PC-3 (cell line): Measurements from ENCODE around the gene PABPN1L. TPM values are rescaled to one million over a fixed set of nuclear protein-coding genes. Genes with fewer than 3 reads are reported as not detected.

ENCODE experiments used
- ATAC-seq: fragments of 200-7000 bp; cut with Tn5 transposase; 2 replicates; pipeline ENCODE4 v1.9.1; 2020; ENCODE audit warnings: mild to moderate bottlenecking, moderate library complexity
- BruUV-seq: library from RNA; stranded (reverse); fragments of 400-500 nt; replicated peaks from 2 replicates; lab custom pipeline; 2021; lab: Mats Ljungman, UMichigan
- CTCF ChIA-PET: fragments of 300-600 bp; sonication (Branson Sonifier 250); formaldehyde crosslinking; loops from one replicate; lab custom pipeline; 2022; ENCODE audit warnings: antibody characterized with exemption; lab: Charles Lee
- POLR2A ChIA-PET: fragments of 300-600 bp; sonication (Branson Sonifier 250); formaldehyde crosslinking; loops from one replicate; lab custom pipeline; 2022; ENCODE audit warnings: antibody characterized with exemption; ENCODE audit not compliant: unreplicated experiment; lab: Charles Lee
- DNase-seq: peaks from one replicate; pipeline ENCODE4 v3.0.0-alpha.2; 2015
- H2AFZ ChIP-seq: fragments of 300-600 bp; sonication (generic); 2 replicates; pipeline ENCODE4 v1.6.0; 2016; ENCODE audit warnings: antibody characterized with exemption, low read length
- H3F3A ChIP-seq: fragments of 300-600 bp; sonication (generic); one replicate; pipeline ENCODE4 v1.6.0; 2017; ENCODE audit warnings: antibody characterized with exemption, low read length, control low read depth, mild to moderate bottlenecking; ENCODE audit not compliant: unreplicated experiment
- H3K27ac ChIP-seq: fragments of 300-600 bp; sonication (generic); 2 replicates; pipeline ENCODE4 v1.5.1; 2016; ENCODE audit warnings: mild to moderate bottlenecking, low read length
- H3K27me3 ChIP-seq: fragments of 300-600 bp; sonication (generic); 2 replicates; pipeline ENCODE4 v1.6.1; 2016; ENCODE audit warnings: low read length, mixed read lengths
- H3K36me3 ChIP-seq: fragments of 300-600 bp; sonication (generic); 2 replicates; pipeline ENCODE4 v1.6.1; 2016; ENCODE audit warnings: low read depth, mixed run types, low read length, mixed read lengths
- H3K4me1 ChIP-seq: fragments of 300-600 bp; sonication (generic); 2 replicates; pipeline ENCODE4 v1.5.1; 2016; ENCODE audit warnings: low read length; ENCODE audit not compliant: insufficient read depth
- H3K4me2 ChIP-seq: fragments of 300-600 bp; sonication (generic); 2 replicates; pipeline ENCODE4 v1.6.0; 2016; ENCODE audit warnings: low read length
- H3K4me3 ChIP-seq: fragments of 300-600 bp; sonication (generic); 2 replicates; pipeline ENCODE4 v1.5.1; 2016; ENCODE audit warnings: mild to moderate bottlenecking, low read length, mixed read lengths
- H3K79me2 ChIP-seq: fragments of 300-600 bp; sonication (generic); 2 replicates; pipeline ENCODE4 v1.6.1; 2017; ENCODE audit warnings: low read length, mixed read lengths
- H3K9ac ChIP-seq: fragments of 300-600 bp; sonication (generic); 2 replicates; pipeline ENCODE4 v1.6.0; 2016; ENCODE audit warnings: mild to moderate bottlenecking, low read length
- H3K9me2 ChIP-seq: fragments of 300-600 bp; sonication (generic); replicated peaks from 2 replicates; pipeline ENCODE4 v1.6.1; 2016; ENCODE audit warnings: mixed run types, low read length, mixed read lengths
- H3K9me3 ChIP-seq: fragments of 300-600 bp; sonication (generic); 2 replicates; pipeline ENCODE4 v1.6.1; 2016; ENCODE audit warnings: low read length, mixed read lengths
- H4K20me1 ChIP-seq: fragments of 300-600 bp; sonication (generic); 2 replicates; pipeline ENCODE4 v1.6.1; 2016; ENCODE audit warnings: low read length, mixed read lengths
- EZH2 ChIP-seq: fragments of 300-600 bp; sonication (generic); IDR thresholded peaks from one replicate; pipeline ENCODE4 v1.6.1; 2017; ENCODE audit warnings: antibody characterized with exemption, mild to moderate bottlenecking, low read length; ENCODE audit not compliant: unreplicated experiment
- EZH2phosphoT487 ChIP-seq: fragments of 300-600 bp; sonication (generic); IDR thresholded peaks from 2 replicates; pipeline ENCODE4 v1.6.1; 2018; ENCODE audit warnings: mild to moderate bottlenecking, antibody characterized with exemption, low read length, borderline replicate concordance
- intact Hi-C: fragments of 100-400 bp; cut with micrococcal nuclease; formaldehyde crosslinking; loops from 2 replicates; pipeline ENCODE4 v1.9.0; 2023
- total RNA-seq: library from RNA; depleted of rRNA; stranded (reverse); fragments of >200 nt; gene quantifications from 2 replicates; pipeline ENCODE4 v1.2.3, GENCODE V29; 2014
- TF ChIP-seq, protein P1 (sequence below): fragments of 300-600 bp; sonication (generic); conservative IDR thresholded peaks from 2 replicates; pipeline ENCODE4 v1.5.1; 2017; ENCODE audit warnings: antibody characterized with exemption, low read depth, mild to moderate bottlenecking, low read length

PABPN1L gene
- total RNA-seq, 1 experiment from 2014 or later: not detected

DNA sequence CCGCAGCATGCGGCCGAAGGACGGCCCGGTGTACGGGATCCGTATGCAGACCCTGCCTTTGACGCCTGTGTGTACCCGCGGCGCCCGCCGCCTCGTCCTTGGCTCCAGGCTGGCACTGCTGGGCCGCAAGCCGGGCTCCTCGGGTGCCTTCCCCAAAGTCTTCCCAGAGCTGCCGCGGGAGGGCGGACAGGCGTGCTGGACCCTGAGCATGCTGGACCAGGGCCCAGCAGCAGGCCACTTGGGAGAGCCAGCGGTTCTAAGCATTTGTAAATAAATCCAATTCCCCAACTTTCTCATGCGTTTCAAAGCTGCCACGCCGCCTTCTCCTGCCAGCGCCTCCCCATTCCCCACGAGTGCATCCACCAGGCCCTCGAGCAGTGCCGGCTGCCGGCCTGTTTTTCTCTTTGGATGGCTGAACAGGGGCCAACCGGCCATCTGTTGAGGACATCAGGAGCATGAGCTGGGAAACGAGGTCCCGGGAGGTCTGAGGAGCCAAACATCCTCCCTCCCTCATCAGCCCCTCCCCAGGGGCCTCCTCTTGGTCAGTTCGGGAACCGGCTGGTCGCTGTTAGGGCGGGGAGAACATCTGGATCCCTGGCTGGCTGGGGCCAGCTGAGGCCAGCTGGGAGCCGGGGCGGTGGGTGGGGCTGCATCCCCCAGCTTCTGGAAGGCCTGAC is 20.5 kb upstream of the PABPN1L start:
- DNase-seq (no peak), ATAC-seq (no peak)
- H3K79me2 ChIP-seq: no peaks in the 10 kb centered on the region
- TF ChIP-seq EZH2 (no peak), EZH2phosphoT487 (no peak)
- TF ChIP-seq, protein P1, sequence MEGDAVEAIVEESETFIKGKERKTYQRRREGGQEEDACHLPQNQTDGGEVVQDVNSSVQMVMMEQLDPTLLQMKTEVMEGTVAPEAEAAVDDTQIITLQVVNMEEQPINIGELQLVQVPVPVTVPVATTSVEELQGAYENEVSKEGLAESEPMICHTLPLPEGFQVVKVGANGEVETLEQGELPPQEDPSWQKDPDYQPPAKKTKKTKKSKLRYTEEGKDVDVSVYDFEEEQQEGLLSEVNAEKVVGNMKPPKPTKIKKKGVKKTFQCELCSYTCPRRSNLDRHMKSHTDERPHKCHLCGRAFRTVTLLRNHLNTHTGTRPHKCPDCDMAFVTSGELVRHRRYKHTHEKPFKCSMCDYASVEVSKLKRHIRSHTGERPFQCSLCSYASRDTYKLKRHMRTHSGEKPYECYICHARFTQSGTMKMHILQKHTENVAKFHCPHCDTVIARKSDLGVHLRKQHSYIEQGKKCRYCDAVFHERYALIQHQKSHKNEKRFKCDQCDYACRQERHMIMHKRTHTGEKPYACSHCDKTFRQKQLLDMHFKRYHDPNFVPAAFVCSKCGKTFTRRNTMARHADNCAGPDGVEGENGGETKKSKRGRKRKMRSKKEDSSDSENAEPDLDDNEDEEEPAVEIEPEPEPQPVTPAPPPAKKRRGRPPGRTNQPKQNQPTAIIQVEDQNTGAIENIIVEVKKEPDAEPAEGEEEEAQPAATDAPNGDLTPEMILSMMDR: no peak
- H3K4me2 ChIP-seq: no peak overlapping the region
- no peaks in the 10 kb centered on the region for H3K27me3 ChIP-seq
- no peak overlapping the region for H3K27ac ChIP-seq
- peaks cover 6% of the 10 kb centered on the region; the same call in 1 of the 2 replicates for H3K4me1 ChIP-seq
- no TSS peak for BruUV-seq
- no peak overlapping the region for H3K9ac ChIP-seq
- ChIA-PET POLR2A (no interaction called here), CTCF (no interaction called here)
- no peaks in the 10 kb centered on the region for H3K9me3 ChIP-seq
- no peaks in the 10 kb centered on the region for H3K9me2 ChIP-seq
- no peak overlapping the region for H3K4me3 ChIP-seq
- no peaks in the 10 kb centered on the region for H4K20me1 ChIP-seq
- H3K36me3 ChIP-seq: no peaks in the 10 kb centered on the region
- H2AFZ ChIP-seq: no peak overlapping the region
- intact Hi-C loops: no loop called here
- H3F3A ChIP-seq: no peaks in the 10 kb centered on the region

DNA sequence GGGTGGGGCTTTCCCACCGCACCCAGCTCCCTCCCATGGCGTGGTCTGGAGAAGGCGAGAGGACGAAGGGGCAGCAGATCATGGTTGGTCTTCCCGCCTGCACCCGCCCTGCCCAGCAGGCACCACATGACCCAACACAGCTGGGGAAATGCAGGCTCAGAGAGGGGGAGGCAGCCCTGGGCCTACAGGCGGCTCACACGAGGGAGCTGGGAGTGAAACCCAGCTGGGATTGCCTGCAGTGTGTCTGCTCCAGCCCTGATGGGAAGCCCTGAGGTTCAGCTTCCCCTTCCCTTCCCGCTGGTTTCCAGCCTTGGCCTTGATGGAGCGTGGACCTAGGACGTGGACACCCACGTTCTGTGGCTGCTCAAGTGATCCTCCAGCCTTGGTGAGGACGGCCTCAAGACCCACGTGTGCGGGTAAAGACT is 20.0 kb upstream of the PABPN1L start:
- intact Hi-C loops: no loop called here
- Histone ChIP-seq H4K20me1 (no peaks in the 10 kb centered on the region), H3K27me3 (no peaks in the 10 kb centered on the region), H3K79me2 (no peaks in the 10 kb centered on the region), H3K4me3 (no peak overlapping the region), H3K4me1 (peaks cover 6% of the 10 kb centered on the region; the same call in 1 of the 2 replicates), H3K9me3 (no peaks in the 10 kb centered on the region), H3K9ac (no peak overlapping the region), H3F3A (no peaks in the 10 kb centered on the region), H3K36me3 (no peaks in the 10 kb centered on the region), H3K4me2 (no peak overlapping the region), H2AFZ (no peak overlapping the region), H3K27ac (no peak overlapping the region), H3K9me2 (no peaks in the 10 kb centered on the region)
- no TSS peak for BruUV-seq
- ChIA-PET POLR2A (no interaction called here), CTCF (no interaction called here)
- ATAC-seq (no peak), DNase-seq (no peak)
- no peak for TF ChIP-seq EZH2
- TF ChIP-seq EZH2phosphoT487: no peak
- TF ChIP-seq, protein P1: no peak

DNA sequence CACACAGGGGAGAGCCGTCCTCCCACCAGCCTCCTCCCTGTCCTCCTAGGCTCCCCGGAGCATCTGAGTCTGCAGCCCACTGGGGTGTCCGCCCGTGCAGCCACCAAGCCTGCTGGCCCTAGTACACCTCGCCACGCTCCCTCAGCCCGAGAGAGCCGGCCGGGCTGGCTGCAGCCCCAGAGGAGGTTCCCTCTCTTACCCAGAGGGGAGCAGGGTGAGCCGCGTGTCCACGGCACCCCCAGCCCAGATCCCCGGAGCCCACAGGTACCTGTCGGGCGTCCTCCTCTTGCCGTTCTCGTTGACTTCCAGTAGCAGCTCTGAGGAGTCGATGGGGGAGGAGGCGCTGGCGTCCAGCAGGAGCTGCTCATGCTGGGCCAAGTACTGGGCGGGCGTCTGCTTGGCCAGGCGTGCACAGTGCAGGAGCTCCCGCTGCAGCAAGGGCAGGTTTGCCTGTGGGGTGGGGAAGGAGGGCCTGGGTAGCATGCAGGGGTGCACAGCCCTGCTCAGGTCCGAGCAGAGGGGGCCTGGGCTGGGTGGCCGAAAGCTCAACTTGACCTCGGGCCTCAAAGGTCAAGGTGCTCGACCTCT is 19.3 kb upstream of the PABPN1L start:
- DNase-seq: no peak
- H3K9ac ChIP-seq: no peak overlapping the region
- intact Hi-C loops: no loop called here
- H2AFZ ChIP-seq: no peak overlapping the region
- H3K27ac ChIP-seq: no peak overlapping the region
- ATAC-seq: no peak
- H3K9me2 ChIP-seq: no peaks in the 10 kb centered on the region
- H3K79me2 ChIP-seq: no peaks in the 10 kb centered on the region
- H3K4me1 ChIP-seq: peaks cover 6% of the 10 kb centered on the region; the same call in 1 of the 2 replicates
- no peaks in the 10 kb centered on the region for H3K36me3 ChIP-seq
- ChIA-PET CTCF (no interaction called here), POLR2A (no interaction called here)
- no peaks in the 10 kb centered on the region for H4K20me1 ChIP-seq
- BruUV-seq: no TSS peak
- TF ChIP-seq, protein P1: no peak
- no peak for TF ChIP-seq EZH2
- no peak for TF ChIP-seq EZH2phosphoT487
- no peak overlapping the region for H3K4me2 ChIP-seq
- no peak overlapping the region for H3K4me3 ChIP-seq
- no peaks in the 10 kb centered on the region for H3F3A ChIP-seq
- H3K27me3 ChIP-seq: no peaks in the 10 kb centered on the region
- no peaks in the 10 kb centered on the region for H3K9me3 ChIP-seq
